GM12878 (cell line): ENCODE results near the gene PCID2. TPM values are rescaled to one million over a fixed set of nuclear protein-coding genes. Genes with fewer than 3 reads are reported as not detected.
A peak's percentile ranks its signal among the peaks of the same experiment; 100 is the strongest.

Experiments
- ATAC-seq: fragments of 200-7000 bp; cut with Tn5 transposase; 3 replicates; pipeline ENCODE4 v1.9.1; 2020; ENCODE audit warnings: mild to moderate bottlenecking, moderate library complexity
- BruUV-seq: library from RNA; stranded (reverse); fragments of 400-500 nt; replicated peaks from 2 replicates; lab custom pipeline; 2021; lab: Mats Ljungman, UMichigan
- CTCF ChIA-PET: fragments of 300-600 bp; sonication (Branson Sonifier 250); formaldehyde crosslinking; extraction: SDS; loops from one replicate; lab custom pipeline; 2021; ENCODE audit warnings: inconsistent platforms; lab: Yijun Ruan, JAX
- POLR2A ChIA-PET: fragments of 350-600 bp; formaldehyde crosslinking; extraction: SDS; loops from one replicate; lab custom pipeline; 2021; ENCODE audit warnings: inconsistent platforms; lab: Charles Lee
- RAD21 ChIA-PET: fragments of 300-600 bp; sonication (Branson Sonifier 250); formaldehyde crosslinking; loops from one replicate; lab custom pipeline; 2023; ENCODE audit warnings: antibody characterized with exemption; ENCODE audit not compliant: unreplicated experiment; lab: Charles Lee
- SMC1A ChIA-PET: fragments of 300-600 bp; sonication (Branson Sonifier 250); formaldehyde crosslinking; loops from one replicate; lab custom pipeline; 2023; ENCODE audit not compliant: unreplicated experiment, uncharacterized antibody; lab: Charles Lee
- DNase-seq: peaks from one replicate; pipeline ENCODE4 v3.0.0-alpha.2; 2011; ENCODE audit warnings: low read depth, low spot score
- FAIRE-seq: peaks from 3 replicates; lab custom pipeline; 2011; peaks lifted over from hg19 to GRCh38; lab: Jason Lieb, UNC
- H2AFZ ChIP-seq: 2 replicates; pipeline ENCODE4 v1.6.0; 2011; ENCODE audit warnings: low read depth, low read length, control low read depth; ENCODE audit not compliant: control insufficient read depth
- H3K27ac ChIP-seq: 2 replicates; pipeline ENCODE4 v1.5.1; 2011; ENCODE audit warnings: control low read depth; ENCODE audit not compliant: control insufficient read depth, insufficient read depth
- H3K27me3 ChIP-seq, 2 experiments: replicated peaks in 1 of 2; 2 replicates each; pipeline versions ENCODE4 v1.6.0 to v1.6.1; 2011; ENCODE audit warnings: low read length in 1 of 2; ENCODE audit not compliant: control insufficient read depth in 2 of 2, insufficient read depth in 2 of 2
- H3K36me3 ChIP-seq, 2 experiments: 2 replicates each; pipeline ENCODE4 v1.5.1; 2011; ENCODE audit warnings: low read length in 1 of 2; ENCODE audit not compliant: control insufficient read depth in 2 of 2, insufficient read depth in 2 of 2
- H3K4me1 ChIP-seq: 2 replicates; pipeline ENCODE4 v1.6.1; 2011; ENCODE audit warnings: mild to moderate bottlenecking, low read length, moderate library complexity, mixed read lengths; ENCODE audit not compliant: control insufficient read depth, insufficient read depth
- H3K4me2 ChIP-seq: 2 replicates; pipeline ENCODE4 v1.6.0; 2011; ENCODE audit warnings: control low read depth; ENCODE audit not compliant: control insufficient read depth, insufficient read depth
- H3K4me3 ChIP-seq: fragments of 200-600 bp; sonication (generic); 2 replicates; pipeline ENCODE4 v1.5.1; 2016
- H3K79me2 ChIP-seq: 2 replicates; pipeline ENCODE4 v1.6.0; 2011; ENCODE audit warnings: low read length; ENCODE audit not compliant: control insufficient read depth, insufficient read depth
- H3K9ac ChIP-seq: 2 replicates; pipeline ENCODE4 v1.8.0; 2011; ENCODE audit warnings: low read length, control low read depth, mixed read lengths; ENCODE audit not compliant: control insufficient read depth, insufficient read depth
- H3K9me3 ChIP-seq: replicated peaks from 3 replicates; pipeline ENCODE4 v1.5.1; 2011; ENCODE audit warnings: mild to moderate bottlenecking, low read length; ENCODE audit not compliant: control insufficient read depth, insufficient read depth
- H4K20me1 ChIP-seq: 2 replicates; pipeline ENCODE4 v1.6.0; 2011; ENCODE audit not compliant: control insufficient read depth, insufficient read depth
- WGBS: methylation state at CpG from one replicate; pipeline ENCODE4 v1.1.6; 2016; ENCODE audit warnings: low lambda C conversion rate; ENCODE audit not compliant: insufficient replicate concordance, insufficient coverage; ENCODE audit errors: missing lambda C conversion rate; 5-methylcytosine and 5-hydroxymethylcytosine counted together
- in situ Hi-C: fragments of 300-500 bp; cut with MboI; formaldehyde crosslinking; loops from 9 replicates; pipeline ENCODE4 v1.14.3; 2018; ENCODE audit warnings: mixed read lengths
- intact Hi-C: fragments of 100-400 bp; cut with micrococcal nuclease; formaldehyde crosslinking; loops from one replicate; pipeline ENCODE4 v1.14.2; 2022; ENCODE audit not compliant: unreplicated experiment
- polyA plus RNA-seq, 11 experiments: library from polyadenylated mRNA; depleted of rRNA in 4 of 11; unstranded in 6 of 11; stranded (reverse) in 5 of 11; fragments of >200 nt; fragmentation: Nextera tagmentation in 4 of 11; fragmentation: Illumina TruSeq in 1 of 11; extraction: Ambion mirVana in 4 of 11; extraction: Trizol in 1 of 11; gene quantifications; 1 replicate in 1 of 11; 2 replicates in 10 of 11; pipeline versions ENCODE4 v1.2.1 to v1.2.3, GENCODE V29; 2011 to 2016; ENCODE audit warnings: inconsistent platforms in 2 of 11, missing spikeins in 2 of 11, low read depth in 1 of 11
- total RNA-seq, 4 experiments: library from RNA; depleted of rRNA in 3 of 4; stranded (reverse); fragments of >200 nt in 3 of 4; fragmentation: Illumina TruSeq in 1 of 4; extraction: Trizol in 1 of 4; gene quantifications; 2 replicates each; pipeline versions ENCODE4 v1.2.1 to v1.2.3, GENCODE V29; 2013 to 2021
- TF ChIP-seq, protein P1 (sequence below), 3 experiments: IDR thresholded peaks in 2 of 3; conservative IDR thresholded peaks in 1 of 3; 2 replicates each; pipeline ENCODE4 v1.5.1; 2011; ENCODE audit warnings: low read depth in 3 of 3, low read length in 3 of 3, mild to moderate bottlenecking in 3 of 3, control low read depth in 2 of 3, moderate library complexity in 2 of 3, inconsistent platforms in 1 of 3, mixed read lengths in 1 of 3; ENCODE audit not compliant: control insufficient read depth in 2 of 3, insufficient read depth in 1 of 3; ENCODE audit errors: extremely low read depth in 1 of 3
- TF ChIP-seq, protein P2 (sequence below): fragments of 450-650 bp; formaldehyde crosslinking; IDR thresholded peaks from 2 replicates; pipeline ENCODE4 v1.5.0; 2022; ENCODE audit warnings: mild to moderate bottlenecking, missing genetic modification characterization

The PCID2 gene
- total and polyA plus RNA-seq, 10 of the 15 experiments (the other 5 are each of a cell fraction or from before 2014, with no cell fraction given), result 37.0 to 98.1 (median 58.3) TPM

DNA sequence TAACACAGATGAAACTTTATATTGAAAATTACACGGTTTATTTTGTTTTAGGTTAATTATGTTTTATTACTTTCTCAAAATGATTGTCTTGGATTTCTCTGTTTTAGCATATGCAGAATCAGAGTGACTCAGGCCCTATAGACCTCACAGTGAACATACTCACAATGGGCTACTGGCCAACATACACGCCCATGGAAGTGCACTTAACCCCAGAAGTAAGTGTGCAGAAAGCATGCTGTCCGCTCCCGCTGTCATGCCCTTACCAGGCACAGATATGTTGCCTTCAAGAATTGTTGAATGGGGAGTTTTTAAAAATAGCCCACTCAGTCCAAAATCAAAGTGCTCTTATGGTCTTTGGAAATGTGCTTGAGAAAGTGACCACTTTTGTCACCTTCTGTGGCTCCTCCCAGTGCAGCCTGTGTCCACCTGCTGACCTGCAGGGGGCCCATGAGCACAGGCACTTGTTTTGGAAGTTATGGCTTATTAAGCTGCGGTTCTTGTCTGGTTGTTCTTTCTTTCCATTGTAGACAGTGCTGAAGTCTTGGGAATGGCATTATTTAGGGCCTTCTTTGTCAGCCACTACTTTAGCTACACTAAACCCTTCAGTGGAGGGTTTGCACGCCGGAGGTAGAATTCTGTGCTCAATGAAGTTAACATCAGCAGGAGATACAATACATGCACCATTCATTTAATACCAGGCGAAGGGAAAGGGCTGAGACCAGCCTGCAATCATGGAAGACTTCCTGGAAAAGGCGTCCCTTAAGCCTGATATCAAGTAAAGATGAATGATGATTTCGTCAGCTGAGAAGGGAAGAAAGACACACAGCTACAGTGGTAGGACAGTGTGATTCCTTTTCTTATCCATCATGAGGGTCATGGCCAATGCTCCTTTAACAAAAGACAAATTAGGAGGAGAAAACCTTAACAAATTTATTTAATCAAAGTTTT, 37.7 kb upstream of the PCID2 start:
- Histone ChIP-seq H3K36me3 (peaks cover 8 to 33% of the 10 kb centered on the region in 2 experiments), H4K20me1 (no peaks in the 10 kb centered on the region), H3K27ac (no peak overlapping the region), H3K79me2 (no peaks in the 10 kb centered on the region), H3K9ac (no peak overlapping the region), H3K4me3 (no peak overlapping the region), H2AFZ (no peak overlapping the region), H3K4me1 (no peaks in the 10 kb centered on the region), H3K27me3 (no peaks in the 10 kb centered on the region), H3K9me3 (no peaks in the 10 kb centered on the region), H3K4me2 (no peak overlapping the region)
- no TSS peak for BruUV-seq
- ChIA-PET RAD21 (no interaction called here), SMC1A (no interaction called here), CTCF (no interaction called here), POLR2A (no interaction called here)
- TF ChIP-seq, protein P1, sequence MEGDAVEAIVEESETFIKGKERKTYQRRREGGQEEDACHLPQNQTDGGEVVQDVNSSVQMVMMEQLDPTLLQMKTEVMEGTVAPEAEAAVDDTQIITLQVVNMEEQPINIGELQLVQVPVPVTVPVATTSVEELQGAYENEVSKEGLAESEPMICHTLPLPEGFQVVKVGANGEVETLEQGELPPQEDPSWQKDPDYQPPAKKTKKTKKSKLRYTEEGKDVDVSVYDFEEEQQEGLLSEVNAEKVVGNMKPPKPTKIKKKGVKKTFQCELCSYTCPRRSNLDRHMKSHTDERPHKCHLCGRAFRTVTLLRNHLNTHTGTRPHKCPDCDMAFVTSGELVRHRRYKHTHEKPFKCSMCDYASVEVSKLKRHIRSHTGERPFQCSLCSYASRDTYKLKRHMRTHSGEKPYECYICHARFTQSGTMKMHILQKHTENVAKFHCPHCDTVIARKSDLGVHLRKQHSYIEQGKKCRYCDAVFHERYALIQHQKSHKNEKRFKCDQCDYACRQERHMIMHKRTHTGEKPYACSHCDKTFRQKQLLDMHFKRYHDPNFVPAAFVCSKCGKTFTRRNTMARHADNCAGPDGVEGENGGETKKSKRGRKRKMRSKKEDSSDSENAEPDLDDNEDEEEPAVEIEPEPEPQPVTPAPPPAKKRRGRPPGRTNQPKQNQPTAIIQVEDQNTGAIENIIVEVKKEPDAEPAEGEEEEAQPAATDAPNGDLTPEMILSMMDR (IDR thresholded peaks at IDR 0.05 in 2 of 3, conservative IDR thresholded peaks at IDR 0.05 in 1 of 3; ENCODE audit: control insufficient read depth in 2 of 3, extremely low read depth in 1 of 3, insufficient read depth in 1 of 3, low read depth in 3 of 3, low read length in 3 of 3), result peak in 2 of 3 experiments; percentile 6 to 30; a peak in 1 of 6 replicates
- TF ChIP-seq, protein P2, sequence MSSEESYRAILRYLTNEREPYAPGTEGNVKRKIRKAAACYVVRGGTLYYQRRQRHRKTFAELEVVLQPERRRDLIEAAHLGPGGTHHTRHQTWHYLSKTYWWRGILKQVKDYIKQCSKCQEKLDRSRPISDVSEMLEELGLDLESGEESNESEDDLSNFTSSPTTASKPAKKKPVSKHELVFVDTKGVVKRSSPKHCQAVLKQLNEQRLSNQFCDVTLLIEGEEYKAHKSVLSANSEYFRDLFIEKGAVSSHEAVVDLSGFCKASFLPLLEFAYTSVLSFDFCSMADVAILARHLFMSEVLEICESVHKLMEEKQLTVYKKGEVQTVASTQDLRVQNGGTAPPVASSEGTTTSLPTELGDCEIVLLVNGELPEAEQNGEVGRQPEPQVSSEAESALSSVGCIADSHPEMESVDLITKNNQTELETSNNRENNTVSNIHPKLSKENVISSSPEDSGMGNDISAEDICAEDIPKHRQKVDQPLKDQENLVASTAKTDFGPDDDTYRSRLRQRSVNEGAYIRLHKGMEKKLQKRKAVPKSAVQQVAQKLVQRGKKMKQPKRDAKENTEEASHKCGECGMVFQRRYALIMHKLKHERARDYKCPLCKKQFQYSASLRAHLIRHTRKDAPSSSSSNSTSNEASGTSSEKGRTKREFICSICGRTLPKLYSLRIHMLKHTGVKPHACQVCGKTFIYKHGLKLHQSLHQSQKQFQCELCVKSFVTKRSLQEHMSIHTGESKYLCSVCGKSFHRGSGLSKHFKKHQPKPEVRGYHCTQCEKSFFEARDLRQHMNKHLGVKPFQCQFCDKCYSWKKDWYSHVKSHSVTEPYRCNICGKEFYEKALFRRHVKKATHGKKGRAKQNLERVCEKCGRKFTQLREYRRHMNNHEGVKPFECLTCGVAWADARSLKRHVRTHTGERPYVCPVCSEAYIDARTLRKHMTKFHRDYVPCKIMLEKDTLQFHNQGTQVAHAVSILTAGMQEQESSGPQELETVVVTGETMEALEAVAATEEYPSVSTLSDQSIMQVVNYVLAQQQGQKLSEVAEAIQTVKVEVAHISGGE, result no peak
- intact Hi-C loops, result no loop called here
- 72% methylated on average over 10 of the region's 10 CpGs for WGBS
- ATAC-seq, result no peak
- FAIRE-seq, result no peak
- in situ Hi-C loops, result no loop called here
- DNase-seq, result no peak
